PC-3 (cell line): ENCODE results near the gene CTSE. TPM values are rescaled to one million over a fixed set of nuclear protein-coding genes. Genes with fewer than 3 reads are reported as not detected.

Experiments
- ATAC-seq: fragments of 200-7000 bp; cut with Tn5 transposase; 2 replicates; pipeline ENCODE4 v1.9.1; 2020; ENCODE audit warnings: mild to moderate bottlenecking, moderate library complexity
- BruUV-seq: library from RNA; stranded (reverse); fragments of 400-500 nt; replicated peaks from 2 replicates; lab custom pipeline; 2021; lab: Mats Ljungman, UMichigan
- CTCF ChIA-PET: fragments of 300-600 bp; sonication (Branson Sonifier 250); formaldehyde crosslinking; loops from one replicate; lab custom pipeline; 2022; ENCODE audit warnings: antibody characterized with exemption; lab: Charles Lee
- POLR2A ChIA-PET: fragments of 300-600 bp; sonication (Branson Sonifier 250); formaldehyde crosslinking; loops from one replicate; lab custom pipeline; 2022; ENCODE audit warnings: antibody characterized with exemption; ENCODE audit not compliant: unreplicated experiment; lab: Charles Lee
- DNase-seq: peaks from one replicate; pipeline ENCODE4 v3.0.0-alpha.2; 2015
- H2AFZ ChIP-seq: fragments of 300-600 bp; sonication (generic); 2 replicates; pipeline ENCODE4 v1.6.0; 2016; ENCODE audit warnings: antibody characterized with exemption, low read length
- H3F3A ChIP-seq: fragments of 300-600 bp; sonication (generic); one replicate; pipeline ENCODE4 v1.6.0; 2017; ENCODE audit warnings: antibody characterized with exemption, low read length, control low read depth, mild to moderate bottlenecking; ENCODE audit not compliant: unreplicated experiment
- H3K27ac ChIP-seq: fragments of 300-600 bp; sonication (generic); 2 replicates; pipeline ENCODE4 v1.5.1; 2016; ENCODE audit warnings: mild to moderate bottlenecking, low read length
- H3K27me3 ChIP-seq: fragments of 300-600 bp; sonication (generic); 2 replicates; pipeline ENCODE4 v1.6.1; 2016; ENCODE audit warnings: low read length, mixed read lengths
- H3K36me3 ChIP-seq: fragments of 300-600 bp; sonication (generic); 2 replicates; pipeline ENCODE4 v1.6.1; 2016; ENCODE audit warnings: low read depth, mixed run types, low read length, mixed read lengths
- H3K4me1 ChIP-seq: fragments of 300-600 bp; sonication (generic); 2 replicates; pipeline ENCODE4 v1.5.1; 2016; ENCODE audit warnings: low read length; ENCODE audit not compliant: insufficient read depth
- H3K4me2 ChIP-seq: fragments of 300-600 bp; sonication (generic); 2 replicates; pipeline ENCODE4 v1.6.0; 2016; ENCODE audit warnings: low read length
- H3K4me3 ChIP-seq: fragments of 300-600 bp; sonication (generic); 2 replicates; pipeline ENCODE4 v1.5.1; 2016; ENCODE audit warnings: mild to moderate bottlenecking, low read length, mixed read lengths
- H3K79me2 ChIP-seq: fragments of 300-600 bp; sonication (generic); 2 replicates; pipeline ENCODE4 v1.6.1; 2017; ENCODE audit warnings: low read length, mixed read lengths
- H3K9ac ChIP-seq: fragments of 300-600 bp; sonication (generic); 2 replicates; pipeline ENCODE4 v1.6.0; 2016; ENCODE audit warnings: mild to moderate bottlenecking, low read length
- H3K9me2 ChIP-seq: fragments of 300-600 bp; sonication (generic); replicated peaks from 2 replicates; pipeline ENCODE4 v1.6.1; 2016; ENCODE audit warnings: mixed run types, low read length, mixed read lengths
- H3K9me3 ChIP-seq: fragments of 300-600 bp; sonication (generic); 2 replicates; pipeline ENCODE4 v1.6.1; 2016; ENCODE audit warnings: low read length, mixed read lengths
- H4K20me1 ChIP-seq: fragments of 300-600 bp; sonication (generic); 2 replicates; pipeline ENCODE4 v1.6.1; 2016; ENCODE audit warnings: low read length, mixed read lengths
- EZH2 ChIP-seq: fragments of 300-600 bp; sonication (generic); IDR thresholded peaks from one replicate; pipeline ENCODE4 v1.6.1; 2017; ENCODE audit warnings: antibody characterized with exemption, mild to moderate bottlenecking, low read length; ENCODE audit not compliant: unreplicated experiment
- EZH2phosphoT487 ChIP-seq: fragments of 300-600 bp; sonication (generic); IDR thresholded peaks from 2 replicates; pipeline ENCODE4 v1.6.1; 2018; ENCODE audit warnings: mild to moderate bottlenecking, antibody characterized with exemption, low read length, borderline replicate concordance
- intact Hi-C: fragments of 100-400 bp; cut with micrococcal nuclease; formaldehyde crosslinking; loops from 2 replicates; pipeline ENCODE4 v1.9.0; 2023
- total RNA-seq: library from RNA; depleted of rRNA; stranded (reverse); fragments of >200 nt; gene quantifications from 2 replicates; pipeline ENCODE4 v1.2.3, GENCODE V29; 2014
- TF ChIP-seq, protein P1 (sequence below): fragments of 300-600 bp; sonication (generic); conservative IDR thresholded peaks from 2 replicates; pipeline ENCODE4 v1.5.1; 2017; ENCODE audit warnings: antibody characterized with exemption, low read depth, mild to moderate bottlenecking, low read length

CTSE gene
- total RNA-seq, 1 experiment from 2014 or later = 0.51 TPM

GRCh38 chr1:205994346-205994745 is 29.3 kb downstream of the CTSE start:
- Histone ChIP-seq H3K27me3 (peaks cover 63% of the 10 kb centered on the region), H3K9me3 (no peaks in the 10 kb centered on the region), H3K36me3 (no peaks in the 10 kb centered on the region), H3K27ac (no peak overlapping the region), H3K4me3 (no peak overlapping the region), H3K4me1 (no peaks in the 10 kb centered on the region), H4K20me1 (no peaks in the 10 kb centered on the region), H3K79me2 (no peaks in the 10 kb centered on the region), H3K9ac (no peak overlapping the region), H3K9me2 (no peaks in the 10 kb centered on the region), H3K4me2 (no peak overlapping the region), H2AFZ (no peak overlapping the region), H3F3A (no peaks in the 10 kb centered on the region)
- ATAC-seq = no peak
- DNase-seq = no peak
- intact Hi-C loops = no loop called here
- BruUV-seq = no TSS peak
- ChIA-PET POLR2A (no interaction called here), CTCF (no interaction called here)
- TF ChIP-seq EZH2 (no peak), EZH2phosphoT487 (no peak)
- TF ChIP-seq, protein P1, sequence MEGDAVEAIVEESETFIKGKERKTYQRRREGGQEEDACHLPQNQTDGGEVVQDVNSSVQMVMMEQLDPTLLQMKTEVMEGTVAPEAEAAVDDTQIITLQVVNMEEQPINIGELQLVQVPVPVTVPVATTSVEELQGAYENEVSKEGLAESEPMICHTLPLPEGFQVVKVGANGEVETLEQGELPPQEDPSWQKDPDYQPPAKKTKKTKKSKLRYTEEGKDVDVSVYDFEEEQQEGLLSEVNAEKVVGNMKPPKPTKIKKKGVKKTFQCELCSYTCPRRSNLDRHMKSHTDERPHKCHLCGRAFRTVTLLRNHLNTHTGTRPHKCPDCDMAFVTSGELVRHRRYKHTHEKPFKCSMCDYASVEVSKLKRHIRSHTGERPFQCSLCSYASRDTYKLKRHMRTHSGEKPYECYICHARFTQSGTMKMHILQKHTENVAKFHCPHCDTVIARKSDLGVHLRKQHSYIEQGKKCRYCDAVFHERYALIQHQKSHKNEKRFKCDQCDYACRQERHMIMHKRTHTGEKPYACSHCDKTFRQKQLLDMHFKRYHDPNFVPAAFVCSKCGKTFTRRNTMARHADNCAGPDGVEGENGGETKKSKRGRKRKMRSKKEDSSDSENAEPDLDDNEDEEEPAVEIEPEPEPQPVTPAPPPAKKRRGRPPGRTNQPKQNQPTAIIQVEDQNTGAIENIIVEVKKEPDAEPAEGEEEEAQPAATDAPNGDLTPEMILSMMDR = no peak

- DNase-seq (no peak), ATAC-seq (no peak)
- Histone ChIP-seq H3K9ac (no peak overlapping the region), H3K27ac (no peak overlapping the region), H3K9me2 (no peaks in the 10 kb centered on the region), H3K36me3 (no peaks in the 10 kb centered on the region), H3K27me3 (peaks cover 74% of the 10 kb centered on the region), H3F3A (no peaks in the 10 kb centered on the region), H3K9me3 (no peaks in the 10 kb centered on the region), H2AFZ (no peak overlapping the region), H3K4me1 (no peaks in the 10 kb centered on the region), H3K4me3 (no peak overlapping the region), H3K79me2 (no peaks in the 10 kb centered on the region), H3K4me2 (no peak overlapping the region), H4K20me1 (no peaks in the 10 kb centered on the region)
- ChIA-PET CTCF (interaction anchor here (0.9 kb wide), 1 partner anchor 16 kb away, joined by 3 read pairs; no protein-coding TSS in a partner anchor), POLR2A (no interaction called here)
- TF ChIP-seq, protein P1 = no peak
- intact Hi-C loops = no loop called here
- no TSS peak for BruUV-seq
Observed at GRCh38 chr1:205993068-205993467, 30.6 kb downstream of the CTSE start.

GRCh38 chr1:205992218-205992882 is 31.3 kb downstream of the CTSE start:
- Histone ChIP-seq H3K4me2 (no peak overlapping the region), H3K9ac (no peak overlapping the region)
- no peak for ATAC-seq

More at GRCh38 chr1:205992218-205992882, 31.3 kb downstream of the CTSE start:
- H3K9me2 ChIP-seq = no peaks in the 10 kb centered on the region
- POLR2A ChIA-PET = no interaction called here
- no peaks in the 10 kb centered on the region for H3K79me2 ChIP-seq
- DNase-seq = no peak
- no peak overlapping the region for H3K27ac ChIP-seq
- H3K4me3 ChIP-seq = no peak overlapping the region
- H3F3A ChIP-seq = no peaks in the 10 kb centered on the region
- no TSS peak for BruUV-seq
- CTCF ChIA-PET = interaction anchor here (0.9 kb wide), 1 partner anchor 15 kb away, joined by 3 read pairs; no protein-coding TSS in a partner anchor
- no peak overlapping the region for H2AFZ ChIP-seq
- peaks cover 70% of the 10 kb centered on the region for H3K27me3 ChIP-seq
- intact Hi-C loops = no loop called here
- no peaks in the 10 kb centered on the region for H4K20me1 ChIP-seq
- TF ChIP-seq, protein P1 = no peak
- TF ChIP-seq EZH2 = no peak
- no peak for TF ChIP-seq EZH2phosphoT487
- H3K9me3 ChIP-seq = no peaks in the 10 kb centered on the region
- H3K4me1 ChIP-seq = no peaks in the 10 kb centered on the region
- no peaks in the 10 kb centered on the region for H3K36me3 ChIP-seq
